ENCODE measurements around the gene STX8. TPM values are rescaled to one million over a fixed set of nuclear protein-coding genes. Genes with fewer than 3 reads are reported as not detected.

STX8 gene, protein sequence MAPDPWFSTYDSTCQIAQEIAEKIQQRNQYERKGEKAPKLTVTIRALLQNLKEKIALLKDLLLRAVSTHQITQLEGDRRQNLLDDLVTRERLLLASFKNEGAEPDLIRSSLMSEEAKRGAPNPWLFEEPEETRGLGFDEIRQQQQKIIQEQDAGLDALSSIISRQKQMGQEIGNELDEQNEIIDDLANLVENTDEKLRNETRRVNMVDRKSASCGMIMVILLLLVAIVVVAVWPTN
- total RNA-seq (2022; extraction: Qiagen RNA extraction): 61.6 to 73.3 TPM (median 66.6 TPM) in 5 replicates

DNA sequence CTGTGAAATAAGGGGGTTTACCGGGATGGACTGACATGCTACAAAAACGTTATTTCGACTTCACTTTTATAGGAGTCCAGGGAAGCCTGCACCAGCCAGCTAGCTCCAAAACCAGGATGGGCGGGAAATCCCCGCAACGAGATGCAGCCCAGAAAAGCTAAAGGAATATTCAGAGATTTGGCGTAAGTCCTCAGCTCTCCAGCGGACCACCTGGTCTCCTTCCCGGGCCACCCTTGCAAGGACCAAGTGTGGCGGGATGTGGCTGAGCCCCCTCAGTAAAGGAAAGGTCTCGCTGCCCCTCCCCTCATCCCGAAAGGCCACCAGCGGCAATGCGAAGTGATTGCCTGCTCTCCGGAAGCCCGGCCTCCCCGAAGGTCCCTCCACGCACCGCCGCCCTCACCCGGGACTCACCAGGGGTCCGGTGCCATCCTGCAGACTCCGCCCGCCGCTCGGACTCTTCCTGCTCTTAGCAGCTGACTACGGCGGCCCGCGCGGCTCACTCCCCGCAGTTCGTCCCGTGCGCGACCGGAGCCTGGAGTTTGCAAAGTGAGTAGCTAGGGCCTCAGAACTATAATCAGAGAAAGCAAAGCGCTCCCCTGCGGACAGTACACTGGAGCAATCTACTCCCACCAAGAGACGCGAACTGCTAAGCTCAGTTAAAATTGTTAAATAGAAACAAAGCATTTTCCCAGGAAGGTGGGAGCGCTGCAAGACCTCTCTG is at the start of gene STX8:
STX8 (minus strand) TSS at position 440 of the 721 bp plus-strand sequence; CDS start at position 428, 12 bp downstream.

GRCh38 chr17:9576521-9577372 is 1.1 kb upstream of the STX8 start, which contains the start of gene CFAP52:
Gene CFAP52 (plus strand): TSS chr17:9576642. CDS start chr17:9576696, 54 bp downstream.

Other genes starting within 250 kb of the STX8 start
- not detected in 5 replicates for gene CFAP52, start 822 bp upstream of the STX8 start, total RNA-seq (2022; extraction: Qiagen RNA extraction)
- gene USP43, start 69.7 kb upstream of the STX8 start, total RNA-seq (2022; extraction: Qiagen RNA extraction): 3.4 to 4.5 TPM (median 4.0 TPM) in 5 replicates
- not detected in 5 replicates for gene DHRS7C, start 215.8 kb upstream of the STX8 start, total RNA-seq (2022; extraction: Qiagen RNA extraction)
- gene GSG1L2, start 246.3 kb upstream of the STX8 start, total RNA-seq (2022; extraction: Qiagen RNA extraction): not detected in 5 replicates

Data from A549 treated with Hydrocortisone at 1 μM for 4 hours (cell line).